Mammary epithelial cell (primary cell): Measurements from ENCODE around the gene NFATC3.

Experiments used
- CTCF ChIP-seq, 2 donors: IDR thresholded peaks in 1 of 2; conservative IDR thresholded peaks in 1 of 2; 2 replicates each; pipeline ENCODE4 v1.5.1; 2011 to 2012; ENCODE audit warnings: inconsistent platforms in 2 of 2, low read length in 2 of 2, mild to moderate bottlenecking in 2 of 2, control low read depth in 1 of 2, low read depth in 1 of 2; ENCODE audit not compliant: insufficient read depth in 1 of 2; ENCODE audit errors: extremely low read depth in 1 of 2
- EZH2 ChIP-seq: IDR thresholded peaks from 2 replicates; pipeline ENCODE4 v1.6.1; 2012; ENCODE audit warnings: low read length, inconsistent platforms, borderline replicate concordance

- TF ChIP-seq EZH2 (no peak), CTCF (conservative IDR thresholded peaks at IDR 0.05 in 1 of 2, IDR thresholded peaks at IDR 0.05 in 1 of 2; ENCODE audit: extremely low read depth in 1 of 2, insufficient read depth in 1 of 2, low read depth in 1 of 2, low read length in 2 of 2) (no peak)
Measured at GRCh38 chr16:68227850-68228553, 142.8 kb downstream of the NFATC3 start.
